Loucy (cell line): ENCODE results near the gene LOXHD1.

Experiments used
- H2AFZ ChIP-seq: fragments of 200-600 bp; sonication (generic); 2 replicates; pipeline ENCODE4 v1.6.0; 2016; ENCODE audit warnings: antibody characterized with exemption, mild to moderate bottlenecking, low read length, moderate library complexity
- H3F3A ChIP-seq: fragments of 200-600 bp; 2 replicates; pipeline ENCODE4 v1.6.0; 2016; ENCODE audit warnings: antibody characterized with exemption, low read depth, mild to moderate bottlenecking
- H3K27me3 ChIP-seq: fragments of 200-600 bp; sonication (generic); 2 replicates; pipeline ENCODE4 v1.6.1; 2014; ENCODE audit warnings: low read length, mild to moderate bottlenecking; ENCODE audit not compliant: insufficient read depth, poor library complexity, severe bottlenecking
- H3K36me3 ChIP-seq: fragments of 200-600 bp; sonication (generic); 2 replicates; pipeline ENCODE4 v1.6.1; 2016; ENCODE audit warnings: low read length; ENCODE audit not compliant: insufficient read depth
- H3K4me1 ChIP-seq: fragments of 200-600 bp; sonication (generic); 2 replicates; pipeline ENCODE4 v1.5.1; 2014; ENCODE audit warnings: low read length, mild to moderate bottlenecking; ENCODE audit not compliant: insufficient read depth, poor library complexity, severe bottlenecking
- H3K4me2 ChIP-seq: fragments of 200-600 bp; sonication (generic); 2 replicates; pipeline ENCODE4 v1.6.0; 2014; ENCODE audit warnings: antibody characterized with exemption, low read length, low read depth, mild to moderate bottlenecking; ENCODE audit not compliant: poor library complexity, severe bottlenecking
- H3K4me3 ChIP-seq: fragments of 200-600 bp; sonication (generic); 2 replicates; pipeline ENCODE4 v1.5.1; 2014; ENCODE audit warnings: low read length, mild to moderate bottlenecking, mixed read lengths; ENCODE audit not compliant: poor library complexity, severe bottlenecking
- H3K79me2 ChIP-seq: fragments of 200-600 bp; sonication (generic); 2 replicates; pipeline ENCODE4 v1.6.1; 2014; ENCODE audit warnings: low read length; ENCODE audit not compliant: insufficient read depth
- H3K9ac ChIP-seq: fragments of 200-600 bp; sonication (generic); 2 replicates; pipeline ENCODE4 v1.6.0; 2014; ENCODE audit warnings: mild to moderate bottlenecking, low read depth, low read length, moderate library complexity; ENCODE audit not compliant: poor library complexity, severe bottlenecking
- H3K9me2 ChIP-seq: fragments of 200-600 bp; sonication (generic); replicated peaks from 2 replicates; pipeline ENCODE4 v1.6.1; 2016; ENCODE audit warnings: low read depth, low read length, mixed read lengths
- H3K9me3 ChIP-seq: fragments of 200-600 bp; sonication (generic); 2 replicates; pipeline ENCODE4 v1.6.1; 2014; ENCODE audit warnings: mild to moderate bottlenecking, antibody characterized with exemption, low read length, low read depth; ENCODE audit not compliant: insufficient read depth
- H4K20me1 ChIP-seq: fragments of 200-600 bp; sonication (generic); 2 replicates; pipeline ENCODE4 v1.6.0; 2014; ENCODE audit warnings: antibody characterized with exemption, low read length, mild to moderate bottlenecking; ENCODE audit not compliant: insufficient read depth, poor library complexity, severe bottlenecking
- CTCF ChIP-seq: fragments of 200-600 bp; sonication (generic); conservative IDR thresholded peaks from 2 replicates; pipeline ENCODE4 v1.5.1; 2014; ENCODE audit warnings: mild to moderate bottlenecking, antibody characterized with exemption, low read length
- EZH2phosphoT487 ChIP-seq: fragments of 200-600 bp; IDR thresholded peaks from 2 replicates; pipeline ENCODE4 v1.6.1; 2018; ENCODE audit warnings: antibody characterized with exemption, mild to moderate bottlenecking, moderate library complexity, borderline replicate concordance

LOXHD1 gene

GRCh38 chr18:46621111-46621766 lies 35.8 kb downstream of the LOXHD1 start:
- Histone ChIP-seq H3K27me3 (no peaks in the 10 kb centered on the region), H4K20me1 (no peaks in the 10 kb centered on the region), H2AFZ (no peak overlapping the region), H3K9ac (no peak overlapping the region), H3K4me1 (no peaks in the 10 kb centered on the region), H3K9me2 (no peaks in the 10 kb centered on the region), H3K36me3 (no peaks in the 10 kb centered on the region), H3F3A (no peaks in the 10 kb centered on the region), H3K4me3 (no peak overlapping the region), H3K79me2 (no peaks in the 10 kb centered on the region), H3K9me3 (no peaks in the 10 kb centered on the region), H3K4me2 (no peak overlapping the region)
- TF ChIP-seq CTCF (no peak), EZH2phosphoT487 (no peak)

GRCh38 chr18:46619559-46619958 lies 37.5 kb downstream of the LOXHD1 start:
- Histone ChIP-seq H3F3A (no peaks in the 10 kb centered on the region), H3K4me1 (no peaks in the 10 kb centered on the region)

GRCh38 chr18:46615720-46616119 lies 41.3 kb downstream of the LOXHD1 start:
- TF ChIP-seq CTCF (no peak), EZH2phosphoT487 (no peak)
- H3K27me3 ChIP-seq = no peaks in the 10 kb centered on the region
- H3K36me3 ChIP-seq = no peaks in the 10 kb centered on the region
- no peak overlapping the region for H3K9ac ChIP-seq
- no peak overlapping the region for H2AFZ ChIP-seq
- no peaks in the 10 kb centered on the region for H3K9me3 ChIP-seq
- H3K4me2 ChIP-seq = no peak overlapping the region
- H3K9me2 ChIP-seq = no peaks in the 10 kb centered on the region
- H3K4me3 ChIP-seq = no peak overlapping the region
- no peaks in the 10 kb centered on the region for H3F3A ChIP-seq
- H4K20me1 ChIP-seq = no peaks in the 10 kb centered on the region
- no peaks in the 10 kb centered on the region for H3K4me1 ChIP-seq
- no peaks in the 10 kb centered on the region for H3K79me2 ChIP-seq

More at GRCh38 chr18:46619559-46619958, 37.5 kb downstream of the LOXHD1 start:
- H3K9ac ChIP-seq = no peak overlapping the region
- H3K36me3 ChIP-seq = no peaks in the 10 kb centered on the region
- TF ChIP-seq CTCF = no peak
- no peak for TF ChIP-seq EZH2phosphoT487
- H3K79me2 ChIP-seq = no peaks in the 10 kb centered on the region
- H4K20me1 ChIP-seq = no peaks in the 10 kb centered on the region
- no peak overlapping the region for H3K4me3 ChIP-seq
- no peak overlapping the region for H2AFZ ChIP-seq
- no peak overlapping the region for H3K4me2 ChIP-seq
- no peaks in the 10 kb centered on the region for H3K27me3 ChIP-seq
- no peaks in the 10 kb centered on the region for H3K9me3 ChIP-seq
- H3K9me2 ChIP-seq = no peaks in the 10 kb centered on the region
